CD4-positive, alpha-beta T cell (primary cell): ENCODE data around the gene CPVL. TPM values are rescaled to one million over a fixed set of nuclear protein-coding genes. Genes with fewer than 3 reads are reported as not detected.

Experiments used
- ATAC-seq: fragments of 200-7000 bp; cut with Tn5 transposase; one replicate; pipeline ENCODE4 v1.10.0; 2022; ENCODE audit warnings: mild to moderate bottlenecking; ENCODE audit not compliant: poor library complexity
- CTCF ChIA-PET: fragments of 350-600 bp; sonication (Branson Sonifier 250); formaldehyde crosslinking; loops from one replicate; lab custom pipeline; 2021; ENCODE audit warnings: antibody characterized with exemption, inconsistent platforms; lab: Charles Lee
- POLR2A ChIA-PET: fragments of 350-600 bp; sonication (Branson Sonifier 250); formaldehyde crosslinking; loops from one replicate; lab custom pipeline; 2021; ENCODE audit warnings: antibody characterized with exemption, inconsistent platforms; lab: Charles Lee
- DNase-seq, 14 experiments: peaks; one replicate each; pipeline ENCODE4 v3.0.0-alpha.2; 2013 to 2020; ENCODE audit warnings: mixed read lengths in 2 of 14
- H3K27ac ChIP-seq, 2 donors: one replicate each; pipeline versions ENCODE4 v1.5.1 to v1.7.0; 2013; ENCODE audit warnings: low read length in 2 of 2, low read depth in 1 of 2, mild to moderate bottlenecking in 1 of 2
- H3K27me3 ChIP-seq, 2 experiments: 1 replicate in 1 of 2; 2 replicates in 1 of 2; pipeline versions ENCODE4 v1.6.1 to v1.7.0; 2013; ENCODE audit warnings: low read length in 2 of 2, control low read depth in 1 of 2, mild to moderate bottlenecking in 1 of 2, moderate library complexity in 1 of 2; ENCODE audit not compliant: insufficient read depth in 2 of 2, control insufficient read depth in 1 of 2
- H3K36me3 ChIP-seq: one replicate; pipeline ENCODE4 v1.6.1; 2013; ENCODE audit warnings: low read length, control low read depth; ENCODE audit not compliant: insufficient read depth
- H3K4me1 ChIP-seq: one replicate; pipeline ENCODE4 v1.6.1; 2013; ENCODE audit warnings: low read length, control low read depth; ENCODE audit not compliant: insufficient read depth
- H3K4me3 ChIP-seq: one replicate; pipeline ENCODE4 v1.5.1; 2013; ENCODE audit warnings: mild to moderate bottlenecking, low read length, moderate library complexity
- H3K9me3 ChIP-seq, 2 experiments: 1 replicate in 1 of 2; 2 replicates in 1 of 2; pipeline versions ENCODE4 v1.6.1 to v1.7.0; 2013; ENCODE audit warnings: low read length in 2 of 2, mild to moderate bottlenecking in 2 of 2, control low read depth in 1 of 2, moderate library complexity in 1 of 2; ENCODE audit not compliant: control insufficient read depth in 1 of 2, insufficient read depth in 1 of 2
- H3K27ac Mint-ChIP-seq: one replicate; pipeline ENCODE4 v1.8.0; 2020; ENCODE audit warnings: mixed read lengths
- H3K27me3 Mint-ChIP-seq: one replicate; pipeline ENCODE4 v1.8.0; 2021; ENCODE audit warnings: mixed read lengths
- H3K36me3 Mint-ChIP-seq: one replicate; pipeline ENCODE4 v1.8.0; 2021; ENCODE audit warnings: low read depth, mixed read lengths
- H3K4me1 Mint-ChIP-seq: one replicate; pipeline ENCODE4 v1.8.0; 2021; ENCODE audit warnings: low read depth, mixed read lengths
- H3K4me3 Mint-ChIP-seq: one replicate; pipeline ENCODE4 v1.8.0; 2020; ENCODE audit warnings: mild to moderate bottlenecking, mixed read lengths
- H3K9me3 Mint-ChIP-seq: one replicate; pipeline ENCODE4 v1.8.0; 2020; ENCODE audit warnings: mixed read lengths
- intact Hi-C, 2 experiments: fragments of 100-400 bp; cut with DNase I in 1 of 2; cut with micrococcal nuclease in 1 of 2; formaldehyde crosslinking; loops; one replicate each; pipeline versions ENCODE4 v1.15.1 to v1.9.0; 2023 to 2025; cut with DNase I, micrococcal nuclease
- total RNA-seq, 174 experiments: library from RNA in 2 of 174; stranded (reverse) in 2 of 174; gene quantifications; one replicate each; pipeline ENCODE4 v1.2.3 and lab custom pipeline; 2021 to 2026
- TF ChIP-seq, protein P1 (sequence below): fragments of 200-600 bp; IDR thresholded peaks from one replicate; pipeline ENCODE4 v1.8.0; 2022; ENCODE audit warnings: antibody characterized with exemption, mild to moderate bottlenecking

The CPVL gene
- total RNA-seq, 2 experiments from 2014 or later: 3.8 to 4.5 TPM

DNA sequence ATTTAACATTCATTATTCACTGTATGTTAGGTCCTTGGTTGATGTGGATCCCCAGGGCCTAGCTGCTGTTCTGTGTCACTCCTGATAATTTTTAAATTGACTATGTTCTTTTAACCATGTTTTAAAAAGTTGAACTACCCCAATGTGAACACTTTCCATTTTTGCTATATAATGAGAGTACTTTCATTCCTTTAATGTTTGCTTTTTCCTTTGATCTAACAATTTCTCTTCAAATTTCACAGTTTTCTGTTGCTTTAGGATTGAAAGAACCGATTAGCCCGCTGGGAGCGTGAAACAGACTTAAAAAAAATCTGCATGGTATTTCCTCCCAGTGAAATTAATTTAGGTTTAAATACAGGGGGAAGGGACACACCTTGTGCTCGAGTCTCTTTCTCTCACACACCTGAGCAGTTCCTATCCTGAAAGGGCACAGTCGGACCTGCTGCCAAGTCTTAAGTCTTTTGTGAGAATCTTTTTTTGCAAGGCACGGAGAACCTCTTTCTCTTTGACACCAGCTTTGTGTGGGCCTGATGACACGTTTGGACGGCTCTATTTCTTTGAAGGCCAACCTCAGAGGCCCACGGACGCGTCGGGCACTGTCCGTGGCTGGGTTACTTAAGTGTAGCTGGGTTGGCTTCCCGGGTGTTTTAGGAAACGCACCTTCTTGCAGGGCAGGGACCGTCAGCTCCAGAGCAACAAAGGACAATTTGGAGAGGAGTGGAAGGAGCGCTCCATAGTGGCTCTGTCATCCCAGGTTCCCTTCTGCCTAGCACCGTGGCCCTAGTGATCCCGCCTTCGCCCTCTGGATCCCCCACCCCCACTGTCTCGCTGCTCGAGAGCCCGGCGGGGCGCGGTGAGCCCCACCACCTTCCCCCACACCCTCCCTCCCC lies 47.2 kb upstream of the CPVL start:
- TF ChIP-seq, protein P1, sequence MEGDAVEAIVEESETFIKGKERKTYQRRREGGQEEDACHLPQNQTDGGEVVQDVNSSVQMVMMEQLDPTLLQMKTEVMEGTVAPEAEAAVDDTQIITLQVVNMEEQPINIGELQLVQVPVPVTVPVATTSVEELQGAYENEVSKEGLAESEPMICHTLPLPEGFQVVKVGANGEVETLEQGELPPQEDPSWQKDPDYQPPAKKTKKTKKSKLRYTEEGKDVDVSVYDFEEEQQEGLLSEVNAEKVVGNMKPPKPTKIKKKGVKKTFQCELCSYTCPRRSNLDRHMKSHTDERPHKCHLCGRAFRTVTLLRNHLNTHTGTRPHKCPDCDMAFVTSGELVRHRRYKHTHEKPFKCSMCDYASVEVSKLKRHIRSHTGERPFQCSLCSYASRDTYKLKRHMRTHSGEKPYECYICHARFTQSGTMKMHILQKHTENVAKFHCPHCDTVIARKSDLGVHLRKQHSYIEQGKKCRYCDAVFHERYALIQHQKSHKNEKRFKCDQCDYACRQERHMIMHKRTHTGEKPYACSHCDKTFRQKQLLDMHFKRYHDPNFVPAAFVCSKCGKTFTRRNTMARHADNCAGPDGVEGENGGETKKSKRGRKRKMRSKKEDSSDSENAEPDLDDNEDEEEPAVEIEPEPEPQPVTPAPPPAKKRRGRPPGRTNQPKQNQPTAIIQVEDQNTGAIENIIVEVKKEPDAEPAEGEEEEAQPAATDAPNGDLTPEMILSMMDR: no peak
- intact Hi-C loops: loop anchor here (5.0 kb wide), 2 partner anchors 154 to 266 kb away; no protein-coding TSS in a partner anchor
- peaks cover 6 to 32% of the 10 kb centered on the region in 2 experiments for H3K27me3 ChIP-seq
- Mint-ChIP-seq H3K4me1 (peaks cover 17% of the 10 kb centered on the region), H3K36me3 (no peaks in the 10 kb centered on the region), H3K4me3 (peak overlapping the region; percentile 77), H3K27me3 (peaks cover 53% of the 10 kb centered on the region), H3K27ac (peak overlapping the region; percentile 41), H3K9me3 (no peaks in the 10 kb centered on the region)
- H3K4me1 ChIP-seq: peaks cover 2% of the 10 kb centered on the region
- no peak overlapping the region for H3K27ac ChIP-seq
- CTCF ChIA-PET: no interaction called here
- POLR2A ChIA-PET: no interaction called here
- ATAC-seq (no peak), DNase-seq (no peak)
- H3K36me3 ChIP-seq: no peaks in the 10 kb centered on the region
- no peak overlapping the region for H3K4me3 ChIP-seq
- H3K9me3 ChIP-seq: peaks cover 0 to 3% of the 10 kb centered on the region in 2 experiments

DNA sequence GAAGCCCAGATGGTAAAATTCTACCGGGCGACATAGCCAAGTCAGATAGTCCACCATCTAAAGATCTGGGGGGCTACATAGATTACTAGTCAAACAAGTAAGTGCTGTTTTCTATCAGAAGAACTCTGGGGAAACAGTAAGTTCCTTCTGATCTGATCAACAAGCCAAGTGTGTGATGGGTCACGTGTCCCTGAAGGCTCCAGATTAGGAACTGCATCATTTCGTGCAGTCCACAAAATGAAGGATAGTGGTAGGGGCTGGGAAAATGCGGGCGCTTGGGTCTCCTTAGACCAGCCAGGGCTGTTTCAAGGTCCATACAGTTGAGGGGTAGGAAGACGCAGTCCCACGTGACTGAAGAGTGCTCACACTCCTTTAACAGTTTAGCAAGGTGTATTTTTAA lies 46.5 kb upstream of the CPVL start:
- H3K27ac ChIP-seq: no peak overlapping the region
- H3K4me1 ChIP-seq: peaks cover 2% of the 10 kb centered on the region
- TF ChIP-seq, protein P1: no peak
- intact Hi-C loops: loop anchor here (5.0 kb wide), 2 partner anchors 154 to 266 kb away; no protein-coding TSS in a partner anchor
- peaks cover 0 to 3% of the 10 kb centered on the region in 2 experiments for H3K9me3 ChIP-seq
- peaks cover 51% of the 10 kb centered on the region for H3K27me3 Mint-ChIP-seq
- ChIA-PET POLR2A (no interaction called here), CTCF (no interaction called here)
- H3K4me3 Mint-ChIP-seq: peak overlapping the region; percentile 65
- no peaks in the 10 kb centered on the region for H3K36me3 ChIP-seq
- no peak overlapping the region for H3K27ac Mint-ChIP-seq
- H3K4me3 ChIP-seq: no peak overlapping the region
- H3K4me1 Mint-ChIP-seq: peaks cover 17% of the 10 kb centered on the region
- ATAC-seq (no peak), DNase-seq (no peak)
- H3K27me3 ChIP-seq: peaks cover 4 to 32% of the 10 kb centered on the region in 2 experiments
- H3K9me3 Mint-ChIP-seq: no peaks in the 10 kb centered on the region
- H3K36me3 Mint-ChIP-seq: no peaks in the 10 kb centered on the region

DNA sequence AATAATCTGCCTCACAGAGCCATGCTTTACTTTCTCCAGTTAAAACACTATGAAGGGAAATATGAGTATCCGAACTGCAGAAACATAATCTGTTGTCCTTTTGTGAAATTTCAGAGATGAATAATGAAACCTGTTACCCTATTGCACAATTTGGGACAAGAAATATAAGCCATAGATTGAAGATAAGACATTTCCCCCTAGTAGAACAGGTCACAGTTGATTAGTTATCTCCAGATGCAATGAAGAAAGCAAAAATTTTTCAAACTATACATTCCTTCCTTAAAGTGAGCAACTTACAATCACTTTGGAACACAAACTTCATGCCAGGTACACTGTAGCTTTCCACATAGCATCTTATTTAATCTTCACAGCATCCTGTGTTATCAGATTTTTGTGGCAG lies 46.0 kb upstream of the CPVL start:
- H3K4me3 Mint-ChIP-seq: peak overlapping the region; percentile 65

More for the DNA sequence above, 46.0 kb upstream of the CPVL start:
- no peak overlapping the region for H3K27ac ChIP-seq
- ATAC-seq (no peak), DNase-seq (no peak)
- no peaks in the 10 kb centered on the region for H3K9me3 Mint-ChIP-seq
- H3K36me3 Mint-ChIP-seq: no peaks in the 10 kb centered on the region
- peaks cover 0 to 3% of the 10 kb centered on the region in 2 experiments for H3K9me3 ChIP-seq
- TF ChIP-seq, protein P1: no peak
- H3K27ac Mint-ChIP-seq: no peak overlapping the region
- H3K27me3 ChIP-seq: peaks cover 0 to 32% of the 10 kb centered on the region in 2 experiments
- CTCF ChIA-PET: no interaction called here
- POLR2A ChIA-PET: no interaction called here
- intact Hi-C loops: loop anchor here (5.0 kb wide), 2 partner anchors 155 to 265 kb away; no protein-coding TSS in a partner anchor
- no peaks in the 10 kb centered on the region for H3K36me3 ChIP-seq
- peaks cover 2% of the 10 kb centered on the region for H3K4me1 ChIP-seq
- peaks cover 46% of the 10 kb centered on the region for H3K27me3 Mint-ChIP-seq
- H3K4me1 Mint-ChIP-seq: peaks cover 17% of the 10 kb centered on the region
- H3K4me3 ChIP-seq: no peak overlapping the region
